HG02642 (cell line): Measurements from ENCODE around the gene MDH2.
"Not testable (repeated sequence)": the region's sequence is repeated elsewhere in the genome, so short reads cannot be mapped to it uniquely, and the experiment has no call there.

Source experiments
- ATAC-seq: cut with Tn5 transposase; IDR thresholded peaks from one replicate; pipeline ENCODE4 v1.9.1; 2021; ENCODE audit warnings: mild to moderate bottlenecking; ENCODE audit not compliant: unreplicated experiment, poor library complexity

Gene MDH2

GRCh38 chr7:76106130-76106529 is 58.2 kb downstream of the MDH2 start:
- ATAC-seq: not testable (repeated sequence)

GRCh38 chr7:76106893-76107292 is 59.0 kb downstream of the MDH2 start:
- no peak for ATAC-seq

GRCh38 chr7:76108540-76109233 is 60.8 kb downstream of the MDH2 start:
- ATAC-seq: no peak

GRCh38 chr7:76113042-76113630 is 65.2 kb downstream of the MDH2 start:
- not testable (repeated sequence) for ATAC-seq

- not testable (repeated sequence) for ATAC-seq
Measured at GRCh38 chr7:76114742-76115141, 66.8 kb downstream of the MDH2 start.
